Measurements from ENCODE around the gene ASPA. TPM values are rescaled to one million over a fixed set of nuclear protein-coding genes. Genes with fewer than 3 reads are reported as not detected.

The ASPA gene
- polyA plus RNA-seq, 1 of the 3 experiments (the other 2 are of a cell fraction) = not detected

- Histone ChIP-seq H3K79me2 (ENCODE audit: insufficient read depth) (no peaks in the 10 kb centered on the region), H3F3A (replicated peaks; ENCODE audit: insufficient read depth) (no peaks in the 10 kb centered on the region), H2AFZ (ENCODE audit: low read depth) (no peak overlapping the region), H3K4me1 (ENCODE audit: control insufficient read depth in 1 of 2, insufficient read depth in 2 of 2, low read depth in 1 of 2, low read length in 1 of 2) (no peaks in the 10 kb centered on the region), H4K20me1 (ENCODE audit: insufficient read depth) (no peaks in the 10 kb centered on the region), H3K4me2 (no peak overlapping the region), H3K9me2 (no peaks in the 10 kb centered on the region), H3K9ac (no peak overlapping the region), H3K36me3 (replicated peaks in 1 of 2; ENCODE audit: control insufficient read depth in 1 of 2, insufficient read depth in 2 of 2, low read length in 1 of 2) (no peaks in the 10 kb centered on the region), H3K27me3 (ENCODE audit: insufficient read depth) (peaks cover 17% of the 10 kb centered on the region), H3K27ac (ENCODE audit: low read depth in 2 of 2, low read length in 1 of 2) (no peak overlapping the region), H3K9me3 (no peaks in the 10 kb centered on the region), H3K4me3 (ENCODE audit: low read depth in 2 of 2, low read length in 1 of 2) (no peak overlapping the region)
- no peak for TF ChIP-seq POLR2AphosphoS5 (IDR thresholded peaks at IDR 0.05; ENCODE audit: low read depth, low read length)
- no peak for TF ChIP-seq REST (IDR thresholded peaks at IDR 0.05; ENCODE audit: low read depth, low read length)
- no peak for TF ChIP-seq GATA2 (CRISPR knock-in tag; IDR thresholded peaks at IDR 0.05)
- no peak for TF ChIP-seq NRF1 (IDR thresholded peaks at IDR 0.05; ENCODE audit: low read depth, low read length)
- no peak for TF ChIP-seq RCOR1 (IDR thresholded peaks at IDR 0.05; ENCODE audit: low read length)
- TF ChIP-seq ZBTB33 (IDR thresholded peaks at IDR 0.05; ENCODE audit: borderline replicate concordance, low read depth) = no peak
- TF ChIP-seq RXRA (IDR thresholded peaks at IDR 0.05; ENCODE audit: borderline replicate concordance, low read depth) = no peak
- no peak for TF ChIP-seq JUND (IDR thresholded peaks at IDR 0.05)
- no peak for TF ChIP-seq EP300 (IDR thresholded peaks at IDR 0.05; ENCODE audit: borderline replicate concordance in 1 of 2, low read depth in 1 of 2, low read length in 1 of 2)
- no peak for TF ChIP-seq TEAD4 (IDR thresholded peaks at IDR 0.05; ENCODE audit: borderline replicate concordance, insufficient read depth)
- TF ChIP-seq FOXJ3 (CRISPR knock-in tag; IDR thresholded peaks at IDR 0.05) = no peak
- TF ChIP-seq PBX3 (IDR thresholded peaks at IDR 0.05) = no peak
- TF ChIP-seq SMC3 (IDR thresholded peaks at IDR 0.05; ENCODE audit: low read depth, low read length) = no peak
- no peak for TF ChIP-seq FOSL2 (IDR thresholded peaks at IDR 0.05; ENCODE audit: borderline replicate concordance, low read depth)
- TF ChIP-seq ELF1 (IDR thresholded peaks at IDR 0.05) = no peak
- TF ChIP-seq MXI1 (IDR thresholded peaks at IDR 0.05; ENCODE audit: low read depth, low read length) = no peak
- no peak for TF ChIP-seq TAF1 (IDR thresholded peaks at IDR 0.05; ENCODE audit: borderline replicate concordance, low read depth, low read length)
- TF ChIP-seq RAD21 (IDR thresholded peaks at IDR 0.05; ENCODE audit: low read length) = no peak
- TF ChIP-seq CHD2 (IDR thresholded peaks at IDR 0.05; ENCODE audit: low read length, partially characterized antibody) = no peak
- TF ChIP-seq MEF2A (IDR thresholded peaks at IDR 0.05; ENCODE audit: borderline replicate concordance, low read depth) = no peak
- ChIA-PET CTCF (interaction anchor here (0.9 kb wide), 1 partner anchor 31 kb away, joined by 3 read pairs; no protein-coding TSS in a partner anchor), POLR2A (no interaction called here)
- WGBS (ENCODE audit: low lambda C conversion rate) = 53% methylated on average over 7 of the region's 7 CpGs
- DNase-seq = no peak
Measured at GRCh38 chr17:3505008-3505407, 29.2 kb downstream of the ASPA start.

Data from SK-N-SH (cell line).